HPDE6-E6E7 (cell line): ENCODE results near the gene FCN2.

Source experiments
- DNase-seq: peaks from one replicate; pipeline ENCODE4 v3.0.0; 2011; ENCODE audit warnings: missing footprints; ENCODE audit errors: extremely low spot score

The FCN2 gene

DNA sequence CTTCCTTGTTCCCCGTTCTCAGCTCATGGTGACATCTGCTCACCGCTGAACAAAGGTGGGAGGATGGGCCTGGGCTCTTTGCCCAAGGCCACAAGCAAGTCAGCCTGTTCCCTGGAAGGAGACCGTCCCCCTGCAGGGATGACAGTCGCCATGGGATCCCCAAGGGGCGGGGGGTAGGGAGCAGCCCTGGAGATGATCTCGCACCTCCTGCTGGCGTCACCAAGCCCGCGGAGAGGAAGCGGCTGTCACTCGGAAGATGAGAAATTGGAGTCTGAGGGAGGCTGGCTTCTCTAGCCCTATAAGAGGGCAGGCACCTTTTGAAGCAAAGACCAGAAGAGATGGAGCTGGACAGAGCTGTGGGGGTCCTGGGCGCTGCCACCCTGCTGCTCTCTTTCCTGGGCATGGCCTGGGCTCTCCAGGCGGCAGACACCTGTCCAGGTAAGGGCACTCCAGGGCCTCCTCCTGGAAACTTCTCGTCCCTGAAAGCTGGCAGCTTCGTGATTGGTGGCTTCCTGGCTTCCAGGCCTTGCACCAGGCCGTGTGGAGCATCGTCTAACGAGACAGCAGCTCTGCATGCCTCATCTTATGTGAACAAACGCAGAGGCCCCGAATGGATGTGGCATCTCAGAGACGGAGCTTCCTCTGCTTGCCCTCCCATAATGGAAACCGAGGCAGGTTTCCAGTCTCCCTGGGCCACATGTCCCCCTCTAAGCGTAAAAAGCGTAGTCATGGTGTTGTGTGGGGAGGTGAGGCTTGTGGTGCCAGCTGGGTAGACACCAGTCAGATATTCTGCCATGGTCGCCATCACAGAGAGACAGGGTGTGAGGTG lies at the start of gene FCN2:
Gene FCN2, plus strand, starts transcription at position 327 of the 829 bp plus-strand sequence. Its CDS starts 12 bp downstream, at position 339.
- no peak for DNase-seq

DNA sequence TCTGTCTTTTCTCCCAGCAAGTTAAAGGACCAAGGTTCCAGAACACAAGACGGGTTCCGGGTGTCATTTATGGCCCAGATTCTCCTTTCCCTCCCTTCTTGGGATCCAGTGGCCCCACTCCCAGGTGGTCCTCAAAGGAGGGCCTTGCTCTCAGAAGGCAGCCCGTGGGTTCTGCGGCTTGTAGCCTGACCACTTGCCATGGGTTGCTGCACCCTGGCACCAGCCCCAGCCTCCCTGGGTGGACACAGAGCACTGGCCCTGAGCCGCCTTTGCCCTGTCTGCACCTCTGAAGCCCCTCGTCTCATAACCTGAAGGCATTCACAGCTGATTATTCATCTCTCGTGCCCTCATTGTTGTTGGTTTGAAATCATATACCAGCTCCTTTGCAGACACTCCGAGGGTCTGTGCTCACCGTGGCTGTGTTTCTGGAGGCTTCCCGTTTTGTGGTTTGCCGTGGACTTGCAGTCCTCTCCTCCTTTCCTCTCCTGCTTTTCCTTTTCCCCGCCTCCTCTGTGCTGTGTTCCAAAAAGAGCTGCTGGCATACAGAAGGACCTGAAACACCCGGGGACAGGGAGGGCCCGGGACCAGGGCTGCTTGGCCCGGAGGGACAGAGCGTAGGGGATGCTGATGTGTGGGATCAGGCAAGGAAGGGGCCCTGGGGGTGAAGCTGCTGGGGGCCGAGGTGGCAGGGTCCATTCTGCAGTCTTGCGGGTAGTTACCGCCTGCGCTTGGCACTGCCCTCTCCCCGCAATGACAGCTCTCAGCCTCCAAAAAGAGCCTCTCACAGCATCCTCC lies 49.5 kb upstream of the FCN2 start:
- DNase-seq = no peak

DNA sequence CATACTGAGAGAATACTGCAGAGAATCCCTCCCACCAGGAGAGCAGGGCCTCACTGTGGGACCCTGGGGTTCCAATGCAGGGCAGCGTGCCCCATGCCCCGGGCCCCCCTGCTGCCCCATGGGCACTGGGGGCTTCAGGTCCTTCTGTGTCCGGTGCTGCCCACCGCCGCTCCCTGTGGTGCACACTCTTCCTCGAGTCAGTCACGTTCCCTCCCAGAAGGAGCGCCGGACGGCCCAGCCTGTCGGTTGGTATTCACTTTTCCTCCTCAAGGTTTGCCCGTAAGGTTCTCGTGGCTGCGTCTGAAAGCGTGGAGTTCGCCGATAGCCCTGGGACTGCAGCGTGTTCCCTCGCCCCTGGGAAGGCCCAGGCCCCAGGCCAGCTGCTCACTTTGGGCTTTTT lies 48.1 kb upstream of the FCN2 start:
- DNase-seq = no peak

DNA sequence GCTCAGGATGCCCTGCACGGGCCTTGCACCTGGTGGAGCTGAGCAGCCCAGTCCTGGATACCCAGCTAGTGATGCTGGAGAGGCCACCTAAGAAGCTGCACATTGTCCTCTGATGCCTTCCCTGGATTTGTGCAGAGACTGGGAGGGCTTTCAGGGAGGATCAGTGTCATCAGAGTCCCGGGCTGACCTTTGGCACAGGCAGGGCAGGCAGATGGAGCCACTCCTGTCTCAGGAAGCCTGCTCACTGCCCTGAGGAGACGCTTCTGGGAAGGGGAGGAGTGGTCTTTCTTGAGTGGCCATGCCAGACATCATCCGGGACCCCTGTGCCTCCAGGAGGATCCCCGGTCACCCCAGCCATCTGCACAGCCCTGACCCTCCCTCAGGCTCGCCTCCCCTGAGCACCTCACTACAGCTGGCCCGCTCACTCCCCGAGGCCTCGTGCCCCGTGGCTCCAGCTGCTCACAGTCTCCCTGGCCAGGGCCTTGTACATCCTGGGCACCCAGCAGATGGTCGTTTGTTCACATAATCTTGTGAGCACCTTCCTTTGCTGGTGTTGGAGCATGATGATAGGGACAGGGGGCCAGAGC lies 47.2 kb upstream of the FCN2 start:
- no peak for DNase-seq

- no peak for DNase-seq
These were observed 46.2 kb upstream of the FCN2 start for GRCh38 chr9:134834217-134834956.

GRCh38 chr9:134834957-134835419 lies 45.6 kb upstream of the FCN2 start:
- DNase-seq = no peak

DNA sequence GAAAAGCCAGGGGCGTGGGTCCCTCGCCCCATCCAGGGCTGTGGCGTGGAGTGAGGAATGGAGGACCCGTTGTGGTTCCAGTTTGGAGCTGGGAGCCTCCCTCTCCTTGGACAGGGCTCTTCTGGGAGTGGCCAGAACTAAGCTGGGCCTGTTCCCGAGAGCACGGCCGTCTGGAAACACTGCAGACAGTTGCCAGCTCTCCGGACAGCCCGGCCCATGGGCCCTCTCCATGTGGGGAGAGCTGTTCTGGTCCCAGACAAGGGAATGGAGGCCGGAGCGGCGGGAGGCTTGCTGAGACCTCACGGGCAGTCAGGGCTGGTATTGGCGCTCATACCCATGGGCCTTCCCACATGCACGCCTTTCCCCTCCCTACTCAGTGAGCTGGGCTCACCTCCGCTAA lies 45.2 kb upstream of the FCN2 start:
- no peak for DNase-seq

GRCh38 chr9:134835987-134836386 lies 44.6 kb upstream of the FCN2 start:
- no peak for DNase-seq

DNA sequence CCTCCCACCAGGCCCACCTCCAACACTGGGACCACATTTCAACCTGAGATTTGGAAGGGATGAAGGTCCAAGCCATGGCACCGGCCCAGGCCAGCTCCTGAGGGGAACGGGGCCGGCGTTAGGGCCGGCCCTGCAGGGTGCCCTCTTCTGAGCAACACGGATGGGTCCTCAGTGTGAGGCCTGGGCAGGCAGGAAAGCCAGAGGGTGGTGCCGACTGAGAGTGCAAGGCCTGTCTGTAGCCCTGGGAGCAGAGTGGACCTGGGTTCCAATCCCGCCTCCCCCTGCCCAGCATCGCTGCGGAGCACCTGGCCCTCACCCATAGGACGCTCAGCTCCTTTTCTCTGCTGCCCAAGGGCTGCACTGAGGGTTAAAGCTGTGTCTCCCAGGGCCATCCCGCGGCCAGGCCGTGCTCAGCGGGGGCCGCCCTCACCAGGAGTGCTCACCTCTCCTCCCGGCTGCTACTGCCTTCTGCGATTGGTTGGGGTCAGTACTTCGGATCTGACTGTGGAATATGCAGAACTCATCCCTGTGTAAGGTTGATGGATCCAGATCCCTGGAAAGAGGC lies 44.1 kb upstream of the FCN2 start:
- DNase-seq = no peak

GRCh38 chr9:134837529-134837928 lies 43.1 kb upstream of the FCN2 start:
- no peak for DNase-seq

GRCh38 chr9:134838651-134839454 lies 41.8 kb upstream of the FCN2 start:
- DNase-seq = no peak

DNA sequence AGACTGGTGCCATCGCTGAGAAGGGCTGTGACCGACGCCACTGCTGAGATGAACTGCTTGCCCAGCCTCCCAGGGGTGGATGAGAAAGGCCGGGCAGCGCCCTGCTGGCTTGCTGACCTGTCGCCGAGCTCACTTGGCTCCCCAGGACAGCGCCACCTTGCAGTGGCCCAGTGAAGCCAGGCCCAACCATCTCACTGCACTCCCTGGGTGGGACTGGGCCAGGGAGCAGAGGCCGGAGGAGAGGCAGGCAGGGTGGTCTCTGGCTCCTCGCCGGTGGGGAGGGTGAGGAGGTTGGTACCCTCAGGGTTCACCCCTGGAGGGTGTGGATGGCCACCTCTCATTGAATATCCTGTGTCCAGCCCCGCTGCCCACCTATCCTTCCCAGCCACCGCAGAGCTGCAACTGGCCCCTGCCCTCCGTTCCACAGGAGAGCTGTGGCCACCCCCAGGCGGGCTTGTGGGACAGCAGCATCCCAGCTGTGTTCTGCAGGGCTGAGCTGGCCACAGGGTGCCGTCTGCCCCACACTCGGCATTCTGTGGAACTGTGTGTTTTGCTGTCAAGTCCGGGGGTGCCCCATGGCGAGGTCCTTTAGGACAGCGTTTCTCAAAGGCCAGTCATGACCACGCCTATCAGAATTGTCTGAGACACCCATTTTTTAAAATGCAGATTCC lies 41.0 kb upstream of the FCN2 start:
- DNase-seq = no peak

- no peak for DNase-seq
These were observed 40.1 kb upstream of the FCN2 start for GRCh38 chr9:134840511-134840910.

DNA sequence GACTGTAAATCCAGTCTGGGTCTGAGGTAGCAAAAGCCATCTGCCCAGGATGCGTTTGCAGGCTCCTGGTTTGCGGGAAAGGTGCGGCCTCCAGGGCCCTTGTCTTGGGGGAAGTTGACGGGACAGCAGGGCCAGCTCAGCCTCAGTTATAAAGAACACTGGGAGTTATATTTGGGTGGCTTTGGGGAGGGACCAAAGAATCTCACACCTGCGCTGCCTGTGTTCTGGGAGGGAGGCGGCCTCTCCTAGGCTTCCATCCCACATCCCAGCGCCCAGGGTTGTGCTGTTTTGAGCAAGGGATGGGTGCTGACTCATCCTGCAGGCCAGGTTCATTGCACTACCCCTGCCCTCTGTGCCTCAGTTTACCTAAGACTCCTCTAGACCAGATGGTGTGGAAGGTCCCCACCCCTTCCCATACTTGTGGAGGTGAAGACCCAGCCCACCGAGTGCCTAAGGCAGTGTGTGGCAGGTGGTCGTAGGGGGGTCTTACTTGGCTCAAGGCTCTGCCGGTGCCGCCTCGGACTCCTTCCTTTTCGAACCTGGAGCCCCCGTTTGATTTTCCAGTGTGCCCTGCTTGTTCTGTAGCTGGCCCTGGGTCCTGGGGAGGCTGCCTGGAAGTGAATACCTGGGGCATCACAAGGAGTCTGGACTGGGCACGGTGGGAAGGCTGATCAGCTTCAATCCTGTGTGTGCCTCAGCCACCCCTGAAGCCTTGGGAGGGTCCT lies 39.3 kb upstream of the FCN2 start:
- DNase-seq = no peak

GRCh38 chr9:134842321-134842720 lies 38.3 kb upstream of the FCN2 start:
- DNase-seq = no peak

GRCh38 chr9:134843740-134844139 lies 36.9 kb upstream of the FCN2 start:
- no peak for DNase-seq

DNA sequence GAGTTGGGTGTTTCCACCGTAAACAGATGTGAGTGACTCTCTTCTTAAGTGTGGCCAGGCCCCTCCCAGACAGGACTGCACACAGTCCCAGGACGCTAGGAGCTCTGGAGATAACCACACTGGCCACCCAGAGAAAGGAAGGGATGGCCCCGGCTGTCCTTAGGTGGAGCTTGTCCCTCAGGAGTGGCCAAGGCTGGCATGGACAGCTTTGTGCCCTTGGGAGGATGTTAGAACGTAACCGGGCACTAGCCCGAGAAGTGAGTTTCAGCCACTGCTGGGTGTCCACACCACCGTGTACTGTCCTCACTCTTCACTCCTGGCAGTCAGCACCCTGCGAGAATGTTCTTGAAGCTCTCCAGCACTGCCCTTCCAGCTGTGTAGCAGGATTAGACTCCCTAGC lies 35.8 kb upstream of the FCN2 start:
- no peak for DNase-seq

DNA sequence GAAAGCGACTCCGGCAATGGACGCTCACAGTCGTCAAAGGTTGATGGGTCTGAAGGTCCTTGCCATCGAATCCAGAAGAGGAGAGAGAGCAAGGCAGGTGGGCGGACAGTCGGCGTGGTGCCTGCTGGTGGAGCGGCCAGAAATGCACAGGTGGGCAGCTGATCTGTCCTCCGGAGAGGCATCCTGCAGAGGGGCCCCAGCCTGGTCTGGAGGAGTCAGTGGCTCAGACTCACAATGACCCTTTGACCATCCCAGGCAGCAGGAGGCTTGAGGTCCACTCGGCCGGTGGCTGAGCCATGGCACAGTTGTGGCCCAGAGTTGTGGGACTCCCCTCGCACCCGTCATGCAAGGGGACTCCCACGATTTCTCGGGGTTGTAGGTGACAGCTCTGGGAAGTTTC lies 34.4 kb upstream of the FCN2 start:
- DNase-seq = no peak

DNA sequence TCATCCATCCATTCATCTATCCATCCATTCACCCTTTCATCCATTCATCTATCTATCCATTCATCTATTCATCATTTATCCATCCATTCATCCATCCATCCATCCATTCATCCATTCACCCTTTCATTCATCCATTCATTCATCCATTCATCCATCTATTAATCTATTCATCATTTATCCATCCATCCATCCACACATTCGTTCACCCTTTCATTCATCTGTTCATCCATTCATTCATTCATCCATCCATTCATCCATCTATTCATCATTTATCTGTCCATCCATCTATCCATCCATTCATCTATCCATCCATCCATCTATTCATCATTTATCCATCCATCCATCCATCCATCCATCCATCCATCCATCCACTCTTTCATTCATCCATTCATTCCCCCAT lies 33.9 kb upstream of the FCN2 start:
- DNase-seq = no peak
